HG02571 (cell line): Measurements from ENCODE around the gene BAZ1B.
A peak's percentile ranks its signal among the peaks of the same experiment; 100 is the strongest.
"Not testable (repeated sequence)": the region's sequence is repeated elsewhere in the genome, so short reads cannot be mapped to it uniquely, and the experiment has no call there.

ENCODE experiments used
- ATAC-seq: cut with Tn5 transposase; IDR thresholded peaks from one replicate; pipeline ENCODE4 v1.9.1; 2021; ENCODE audit warnings: mild to moderate bottlenecking, moderate library complexity; ENCODE audit not compliant: unreplicated experiment

BAZ1B gene, protein sequence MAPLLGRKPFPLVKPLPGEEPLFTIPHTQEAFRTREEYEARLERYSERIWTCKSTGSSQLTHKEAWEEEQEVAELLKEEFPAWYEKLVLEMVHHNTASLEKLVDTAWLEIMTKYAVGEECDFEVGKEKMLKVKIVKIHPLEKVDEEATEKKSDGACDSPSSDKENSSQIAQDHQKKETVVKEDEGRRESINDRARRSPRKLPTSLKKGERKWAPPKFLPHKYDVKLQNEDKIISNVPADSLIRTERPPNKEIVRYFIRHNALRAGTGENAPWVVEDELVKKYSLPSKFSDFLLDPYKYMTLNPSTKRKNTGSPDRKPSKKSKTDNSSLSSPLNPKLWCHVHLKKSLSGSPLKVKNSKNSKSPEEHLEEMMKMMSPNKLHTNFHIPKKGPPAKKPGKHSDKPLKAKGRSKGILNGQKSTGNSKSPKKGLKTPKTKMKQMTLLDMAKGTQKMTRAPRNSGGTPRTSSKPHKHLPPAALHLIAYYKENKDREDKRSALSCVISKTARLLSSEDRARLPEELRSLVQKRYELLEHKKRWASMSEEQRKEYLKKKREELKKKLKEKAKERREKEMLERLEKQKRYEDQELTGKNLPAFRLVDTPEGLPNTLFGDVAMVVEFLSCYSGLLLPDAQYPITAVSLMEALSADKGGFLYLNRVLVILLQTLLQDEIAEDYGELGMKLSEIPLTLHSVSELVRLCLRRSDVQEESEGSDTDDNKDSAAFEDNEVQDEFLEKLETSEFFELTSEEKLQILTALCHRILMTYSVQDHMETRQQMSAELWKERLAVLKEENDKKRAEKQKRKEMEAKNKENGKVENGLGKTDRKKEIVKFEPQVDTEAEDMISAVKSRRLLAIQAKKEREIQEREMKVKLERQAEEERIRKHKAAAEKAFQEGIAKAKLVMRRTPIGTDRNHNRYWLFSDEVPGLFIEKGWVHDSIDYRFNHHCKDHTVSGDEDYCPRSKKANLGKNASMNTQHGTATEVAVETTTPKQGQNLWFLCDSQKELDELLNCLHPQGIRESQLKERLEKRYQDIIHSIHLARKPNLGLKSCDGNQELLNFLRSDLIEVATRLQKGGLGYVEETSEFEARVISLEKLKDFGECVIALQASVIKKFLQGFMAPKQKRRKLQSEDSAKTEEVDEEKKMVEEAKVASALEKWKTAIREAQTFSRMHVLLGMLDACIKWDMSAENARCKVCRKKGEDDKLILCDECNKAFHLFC (N-terminal part only)

DNA sequence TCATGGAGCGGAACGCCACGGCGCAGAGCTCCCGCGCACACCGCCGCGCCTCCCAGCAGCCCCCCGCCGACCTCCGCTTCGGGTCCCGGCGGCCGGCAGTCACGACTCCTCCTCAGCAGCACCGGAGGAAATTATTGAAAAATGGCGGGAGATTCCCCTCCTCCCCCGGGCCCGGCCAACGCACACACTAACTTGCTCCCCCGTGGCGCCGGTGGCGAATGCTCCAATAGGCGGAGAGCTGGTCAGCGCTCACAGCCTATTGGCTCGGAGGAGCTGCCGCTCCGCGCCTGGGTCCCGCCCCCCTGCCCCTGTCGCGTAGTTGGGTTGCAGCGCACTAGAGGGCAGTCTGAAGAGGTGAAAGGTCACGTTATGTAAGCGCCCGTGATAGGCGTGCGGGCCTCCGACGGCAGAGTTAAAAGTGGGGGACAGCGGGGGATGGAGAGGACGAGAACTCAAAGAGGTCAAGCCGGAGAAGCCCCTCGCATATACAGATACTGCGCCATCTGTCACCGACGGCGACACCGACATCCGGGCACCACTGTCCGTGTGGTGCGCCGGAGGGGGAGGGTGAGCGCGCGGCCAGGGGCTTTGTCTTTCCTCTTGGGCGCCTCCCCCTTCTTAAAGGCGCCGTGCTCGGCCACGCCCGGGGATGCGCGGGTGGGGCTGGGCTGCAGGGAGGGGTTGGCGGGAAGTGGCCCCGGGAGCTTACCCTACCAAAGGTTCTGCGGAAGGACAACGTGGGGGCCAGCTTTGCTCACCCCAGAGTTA is at the start of gene BAZ1B:
BAZ1B (minus strand) TSS at position 189 of the 768 bp plus-strand sequence. CDS start 360 bp downstream, outside the sequence.
- ATAC-seq, result peak; percentile 87

DNA sequence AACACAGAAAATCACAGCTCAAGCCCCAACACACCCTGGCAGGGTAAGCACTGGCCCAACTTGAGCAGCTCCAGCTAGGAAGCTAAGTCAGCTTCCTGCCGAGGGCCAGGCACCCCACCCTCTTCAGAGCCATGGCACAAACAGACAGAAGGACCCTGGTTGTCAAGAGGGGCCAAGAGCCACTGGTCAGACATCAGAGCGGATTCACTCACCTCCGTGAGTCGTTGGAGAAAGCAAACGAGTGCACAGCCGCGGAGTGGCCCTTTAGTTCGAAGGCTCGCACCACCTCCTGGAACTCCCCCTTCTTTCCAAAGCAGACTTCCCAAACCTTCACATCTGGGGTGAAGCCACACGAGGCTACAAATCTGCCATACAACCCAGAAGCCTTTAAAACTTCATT is 48.9 kb upstream of the BAZ1B start:
- ATAC-seq, result no peak

DNA sequence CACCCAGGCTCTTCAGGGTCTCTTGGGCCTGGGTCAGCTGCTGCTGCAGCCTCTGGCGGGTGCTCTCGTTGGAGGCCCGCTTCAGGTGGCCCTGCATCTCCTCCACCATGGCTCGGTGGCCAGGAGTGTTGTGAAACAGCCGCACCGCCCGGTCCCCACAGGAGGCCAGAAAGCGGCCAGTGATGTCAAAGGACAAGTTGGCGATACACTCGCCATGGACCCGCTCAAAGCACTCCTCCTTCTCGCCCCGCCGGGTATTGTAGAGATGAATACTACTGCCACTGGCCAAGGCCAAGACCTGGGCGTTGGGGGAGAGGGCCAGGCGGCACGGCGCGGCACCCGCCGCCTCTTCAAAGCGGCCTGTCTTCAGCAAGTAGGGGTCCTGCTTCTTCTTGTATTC is 48.4 kb upstream of the BAZ1B start:
- no peak for ATAC-seq

DNA sequence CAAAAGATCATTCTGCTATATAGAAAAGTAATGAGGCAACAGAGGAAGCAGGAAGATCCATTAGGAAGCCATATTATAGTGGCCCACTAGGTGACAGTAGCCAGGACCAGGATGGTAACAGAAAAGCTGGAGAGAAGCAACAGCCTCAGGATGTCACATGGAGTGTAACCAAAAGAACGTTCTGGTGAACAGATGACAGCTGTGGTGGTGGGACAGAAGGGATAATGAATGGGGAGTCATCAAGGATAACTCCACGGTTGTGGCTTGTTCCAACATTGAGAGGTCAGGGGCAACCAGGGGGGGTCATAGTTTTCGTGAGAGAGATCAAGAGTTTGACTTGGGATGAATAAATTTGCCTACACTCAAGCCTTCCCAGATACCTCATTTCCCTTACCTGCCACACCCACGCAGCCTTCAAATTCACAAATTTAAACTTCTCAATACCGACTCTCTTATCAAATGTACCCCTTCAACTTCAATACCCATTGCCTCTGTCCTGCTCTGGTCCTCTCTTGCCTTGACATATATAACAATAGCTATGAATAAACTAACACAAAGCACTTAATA is 47.0 kb upstream of the BAZ1B start:
- no peak for ATAC-seq

DNA sequence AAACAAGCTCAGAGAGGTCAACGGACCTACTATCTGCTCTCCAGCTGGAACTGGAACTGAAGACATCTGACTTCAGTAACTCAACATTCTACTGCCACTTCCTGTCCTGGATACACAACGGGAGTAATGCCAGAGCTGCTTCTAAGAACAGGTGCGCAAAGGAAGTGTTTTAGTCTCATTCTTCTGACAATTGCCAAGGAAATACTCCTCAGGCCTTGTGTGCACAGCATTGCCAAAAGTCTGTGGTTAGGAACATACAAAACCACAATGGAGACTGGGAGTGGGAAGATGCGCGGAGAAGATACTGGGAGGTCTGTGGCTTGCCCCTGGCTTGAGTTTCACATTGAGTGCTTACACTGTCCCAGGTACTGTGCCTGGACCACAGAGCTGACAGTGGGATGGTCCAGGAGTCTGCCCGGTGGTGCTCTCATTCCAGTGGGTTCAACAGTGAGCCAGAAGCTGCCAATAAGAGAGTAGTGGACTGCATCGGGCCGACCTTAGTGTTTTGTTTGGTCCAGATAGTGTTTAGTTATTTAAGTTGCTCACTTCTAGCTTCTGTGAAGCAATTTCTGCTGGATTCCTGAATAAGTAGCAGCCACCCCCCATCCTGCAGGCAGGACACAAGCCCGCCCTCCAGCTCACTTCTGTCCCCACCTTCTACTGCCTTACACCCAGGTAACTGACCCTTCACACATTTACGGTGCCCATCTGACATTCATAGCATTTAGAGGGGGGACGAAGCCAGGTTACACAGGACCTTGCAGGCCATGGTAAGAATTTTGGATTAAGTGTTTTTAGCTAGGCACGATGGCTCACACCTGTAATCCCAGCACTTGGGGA is 46.0 kb upstream of the BAZ1B start:
- ATAC-seq, result no peak

DNA sequence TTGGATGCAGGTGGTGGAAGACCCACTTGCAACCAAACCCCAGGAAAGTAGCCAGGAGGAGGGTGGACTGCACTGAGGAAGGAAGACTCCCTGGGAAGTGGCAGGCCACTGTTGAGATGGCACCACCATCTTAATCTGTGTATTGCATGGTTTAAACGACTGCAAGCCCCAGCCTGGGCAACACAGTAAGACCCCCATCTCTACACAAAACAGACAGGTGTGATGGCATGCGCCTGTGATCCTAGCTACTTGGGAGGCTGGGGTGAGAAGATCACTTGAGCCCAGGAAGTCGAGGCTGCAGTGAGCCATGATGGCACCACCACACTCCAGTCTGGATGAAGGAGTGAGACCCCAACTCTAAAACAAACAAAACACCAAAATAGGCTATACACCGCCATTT is 45.0 kb upstream of the BAZ1B start:
- no peak for ATAC-seq

DNA sequence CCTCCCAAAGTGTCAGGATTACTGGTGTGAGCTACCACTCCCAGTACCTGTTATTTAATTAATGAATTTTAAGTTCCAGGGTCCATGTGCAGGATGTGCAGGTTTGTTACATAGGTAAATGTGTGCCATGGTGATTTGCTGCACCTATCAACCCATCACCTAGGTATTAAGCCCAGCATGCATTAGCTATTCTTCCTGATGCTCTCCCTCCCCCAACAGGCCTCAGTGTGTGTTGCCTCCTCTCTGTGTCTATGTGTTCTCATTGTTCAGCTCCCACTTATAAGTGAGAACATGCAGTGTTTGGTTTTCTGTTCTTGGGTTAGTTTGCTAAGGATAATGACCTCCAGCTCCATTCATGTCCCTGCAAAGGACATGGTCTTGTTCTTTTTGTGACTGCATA is 44.3 kb upstream of the BAZ1B start:
- ATAC-seq, result not testable (repeated sequence)

DNA sequence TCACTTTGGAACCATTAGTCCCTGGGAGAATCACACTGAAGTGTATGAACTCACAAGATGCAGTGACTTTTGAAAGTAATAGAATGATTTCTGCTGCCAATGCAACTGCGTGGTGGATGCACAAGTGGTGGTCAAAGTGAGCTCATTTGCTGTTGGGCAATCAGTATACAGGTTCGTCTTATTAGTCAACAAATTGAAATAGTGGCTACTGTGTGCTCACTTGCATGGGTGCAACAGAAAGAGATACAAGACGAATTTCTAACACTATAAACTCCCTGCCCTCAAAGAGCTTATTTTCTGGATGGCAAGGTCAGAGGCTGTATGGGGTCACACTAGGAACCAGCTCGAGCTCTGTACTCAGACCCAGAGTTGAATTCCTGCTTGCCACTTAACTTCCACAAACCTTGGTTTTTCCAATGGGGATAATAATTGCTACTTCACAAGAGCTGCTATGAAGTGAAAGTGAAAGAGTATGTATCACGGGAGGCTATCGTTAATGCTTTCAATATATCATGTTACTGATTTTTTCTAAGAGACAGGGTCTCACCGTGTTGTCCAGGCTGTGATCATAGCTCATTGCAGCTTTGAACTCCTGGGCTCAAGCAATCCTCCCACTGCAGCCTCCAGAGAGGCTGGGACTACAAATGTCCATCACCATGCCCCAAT is 43.7 kb upstream of the BAZ1B start:
- no peak for ATAC-seq

DNA sequence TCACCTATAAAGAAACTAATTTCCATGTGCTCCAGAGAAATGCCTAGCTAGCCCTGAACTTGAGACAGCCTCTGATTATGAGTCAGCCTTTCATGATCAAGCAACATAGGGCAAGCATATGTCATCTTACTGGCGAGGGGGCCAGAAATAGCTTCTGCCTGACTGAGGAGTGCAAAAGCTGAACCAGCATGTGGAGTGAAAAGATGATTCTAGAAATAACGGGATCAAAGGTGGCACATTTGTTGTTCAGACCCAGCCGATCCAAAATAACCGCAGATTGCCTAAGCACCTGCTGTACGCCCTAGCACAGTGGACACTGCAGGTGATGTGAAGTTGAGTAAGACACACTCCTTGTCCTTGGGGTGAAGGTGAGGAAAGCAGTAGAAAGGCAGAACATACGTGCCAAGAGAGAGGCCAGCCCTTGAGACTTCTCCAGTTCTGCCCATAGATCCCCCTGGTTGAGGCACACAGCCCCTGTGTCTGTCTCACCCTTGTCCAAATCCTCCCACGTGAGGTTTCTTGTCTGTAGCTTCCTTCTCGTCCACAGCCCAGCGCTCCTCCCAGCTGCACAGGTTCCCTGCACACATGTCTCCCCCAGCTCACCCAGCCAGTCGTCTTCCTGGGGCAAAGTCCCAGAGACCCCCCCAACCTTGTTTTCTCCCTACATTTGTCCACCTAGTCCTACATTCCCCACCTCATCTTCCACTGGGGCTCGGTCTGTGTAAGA is 38.2 kb upstream of the BAZ1B start:
- no peak for ATAC-seq

DNA sequence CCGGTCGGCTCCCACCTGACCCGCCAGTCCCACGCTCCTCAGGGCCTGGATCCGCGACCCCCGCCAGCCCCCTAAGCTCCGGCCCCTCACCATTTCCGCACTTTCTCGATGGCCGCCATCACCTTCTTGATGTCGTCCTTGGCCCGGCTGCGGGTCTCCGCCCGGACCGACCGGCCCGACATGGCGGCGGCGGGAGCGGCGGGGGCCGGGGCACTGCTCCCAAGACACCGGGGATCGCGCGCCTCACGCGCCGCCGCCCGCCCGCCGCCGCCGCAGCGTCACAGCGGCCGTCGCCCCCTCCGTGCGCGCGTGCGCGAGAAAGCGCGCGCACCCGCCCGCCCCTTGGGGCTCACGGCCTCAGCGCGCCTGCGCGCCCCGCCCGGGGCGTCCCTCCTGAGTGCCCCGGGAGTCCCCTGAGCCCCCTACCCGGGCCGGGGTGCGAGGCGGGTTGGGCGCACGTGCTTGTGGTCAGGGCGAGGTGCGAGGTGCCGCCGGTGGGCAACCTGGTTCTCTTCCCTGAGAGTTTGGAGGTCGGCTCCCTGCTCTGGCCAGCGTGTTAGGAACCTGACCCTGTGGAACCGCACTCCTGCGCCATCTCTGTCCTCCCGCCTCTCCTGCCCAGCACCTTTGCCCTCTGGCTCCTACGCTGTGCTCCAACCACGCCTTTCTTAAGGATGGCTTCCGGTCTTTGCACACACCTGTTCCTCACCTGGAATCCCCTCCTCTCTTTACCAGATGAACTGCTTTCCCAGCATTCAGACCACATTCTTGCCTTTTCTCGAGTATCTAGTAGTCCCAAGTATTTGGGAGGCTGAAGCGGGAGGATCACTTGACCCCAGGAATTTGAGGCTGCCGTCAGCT is 35.5 kb upstream of the BAZ1B start, which contains the start of gene BCL7B:
BCL7B (minus strand) TSS at position 294 of the 861 bp plus-strand sequence; CDS start at position 182, 112 bp downstream.
- peak; percentile 54 for ATAC-seq

DNA sequence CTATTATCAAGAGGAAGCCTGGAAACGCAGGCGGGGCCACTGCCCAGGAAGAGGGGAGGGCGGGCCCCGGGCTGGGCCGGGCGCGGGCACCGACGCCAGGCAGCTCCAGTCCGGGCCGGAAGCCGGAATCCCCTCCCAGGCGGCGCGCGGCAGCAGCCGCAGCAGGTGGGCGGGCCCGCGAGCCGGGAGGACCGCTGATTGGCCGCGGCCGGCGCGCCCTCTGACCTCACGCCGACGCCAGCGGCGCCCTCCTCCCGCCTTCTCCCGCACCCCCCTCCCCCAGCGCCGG is 35.0 kb upstream of the BAZ1B start:
- ATAC-seq, result peak; percentile 77

DNA sequence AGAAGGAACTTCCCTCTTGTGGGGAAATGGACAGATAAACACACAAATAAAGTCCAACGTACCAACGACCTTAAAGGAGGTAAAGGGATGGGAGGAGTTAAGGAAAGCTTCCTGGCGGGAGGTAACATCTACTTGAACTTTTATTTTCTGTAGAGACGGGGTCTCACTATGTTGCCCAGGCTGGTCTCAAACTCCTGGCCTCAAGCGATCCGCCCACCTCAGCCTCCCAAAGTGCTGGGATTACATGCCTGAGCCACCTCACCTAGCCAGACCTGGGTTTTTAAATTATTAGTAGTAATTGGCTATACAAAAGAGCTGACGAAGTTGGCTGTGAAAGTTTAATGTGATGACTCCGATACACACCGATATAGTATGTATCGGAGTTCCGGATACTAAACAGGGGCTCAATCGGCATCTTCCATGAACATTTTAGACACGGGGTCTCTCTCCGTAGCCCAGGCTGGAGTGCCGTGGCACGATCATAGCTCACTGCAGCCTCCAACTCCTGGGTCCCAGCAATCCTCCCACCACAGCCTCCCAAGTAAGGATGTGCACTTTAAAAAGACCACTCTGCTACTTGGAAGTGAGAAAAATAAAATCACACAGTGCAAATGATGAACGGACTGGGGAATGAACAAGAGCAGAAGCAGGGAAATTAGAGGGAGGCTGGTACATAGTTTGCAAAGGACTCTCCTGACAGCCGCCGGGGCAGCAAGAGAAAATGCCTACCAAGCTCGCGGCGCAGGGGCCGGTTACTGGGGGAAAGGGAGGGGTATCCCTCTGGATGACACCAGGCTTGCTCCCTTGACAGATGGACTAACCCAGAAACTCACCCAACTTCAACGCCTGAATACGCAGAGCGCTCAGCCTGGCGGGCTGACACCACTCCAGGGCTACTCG is 34.4 kb upstream of the BAZ1B start:
- ATAC-seq, result no peak

DNA sequence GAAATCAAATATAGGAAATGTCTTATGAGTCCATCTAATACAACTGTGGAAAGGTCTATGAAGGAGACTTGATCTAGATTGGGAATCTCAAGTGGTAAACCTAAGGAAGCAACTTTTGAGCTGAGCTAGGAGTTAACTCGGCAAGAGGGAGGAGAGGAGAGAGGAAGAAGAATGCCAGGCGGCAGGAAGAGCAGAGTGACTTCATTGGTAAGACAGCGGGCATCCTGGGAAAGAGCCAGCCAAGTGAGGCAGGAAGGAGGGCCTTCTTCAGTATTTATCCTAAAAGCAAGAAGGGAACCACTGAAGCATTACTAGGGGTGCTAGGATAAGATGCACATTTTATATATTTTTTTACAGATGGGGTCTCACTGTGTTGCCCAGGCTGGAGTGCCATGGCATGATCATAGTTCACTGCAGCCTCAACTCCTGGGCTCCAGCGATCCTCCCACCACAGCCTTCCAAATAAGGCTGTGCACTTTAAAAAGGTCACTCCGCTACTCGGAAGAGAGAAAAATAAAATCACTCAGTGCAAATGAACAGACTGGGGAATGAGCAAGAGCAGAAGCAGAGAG is 33.4 kb upstream of the BAZ1B start:
- no peak for ATAC-seq

DNA sequence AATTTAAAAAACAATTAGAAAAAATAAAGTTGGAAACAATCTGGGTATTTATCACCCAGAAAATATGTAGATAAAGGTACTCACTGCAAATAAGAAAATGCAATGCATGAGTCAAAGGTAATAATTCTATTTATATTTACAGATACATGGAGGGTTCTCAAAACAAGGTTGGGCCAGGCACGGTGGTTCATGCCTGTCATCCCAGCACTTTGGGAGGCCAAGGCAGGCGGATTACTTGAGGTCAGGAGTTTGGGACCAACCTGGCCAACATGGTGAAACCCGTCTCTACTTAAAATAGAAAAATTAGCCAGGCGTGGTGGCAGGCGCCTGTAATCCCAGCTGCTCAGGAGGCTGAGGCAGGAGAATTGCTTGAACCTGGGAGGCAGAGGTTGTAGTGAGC is 28.0 kb upstream of the BAZ1B start:
- not testable (repeated sequence) for ATAC-seq

DNA sequence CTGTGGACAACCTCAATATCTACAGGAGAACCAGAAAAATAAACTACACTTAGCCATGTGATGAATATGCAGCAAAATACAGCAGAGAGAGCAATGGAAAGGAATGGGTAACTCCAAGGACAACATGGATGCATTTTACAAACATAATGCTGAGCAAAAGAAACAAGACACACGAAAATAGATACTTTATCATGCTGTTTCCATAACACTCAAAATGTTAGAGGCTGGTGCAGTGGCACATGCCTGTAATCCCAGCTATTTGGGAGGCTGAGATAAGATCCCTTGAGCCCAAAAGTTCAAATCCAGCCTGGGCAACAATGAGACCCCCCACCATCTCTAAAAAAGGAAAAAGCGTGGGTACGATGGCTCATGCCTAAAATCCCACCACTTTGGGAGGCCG is 27.1 kb upstream of the BAZ1B start:
- ATAC-seq, result no peak

DNA sequence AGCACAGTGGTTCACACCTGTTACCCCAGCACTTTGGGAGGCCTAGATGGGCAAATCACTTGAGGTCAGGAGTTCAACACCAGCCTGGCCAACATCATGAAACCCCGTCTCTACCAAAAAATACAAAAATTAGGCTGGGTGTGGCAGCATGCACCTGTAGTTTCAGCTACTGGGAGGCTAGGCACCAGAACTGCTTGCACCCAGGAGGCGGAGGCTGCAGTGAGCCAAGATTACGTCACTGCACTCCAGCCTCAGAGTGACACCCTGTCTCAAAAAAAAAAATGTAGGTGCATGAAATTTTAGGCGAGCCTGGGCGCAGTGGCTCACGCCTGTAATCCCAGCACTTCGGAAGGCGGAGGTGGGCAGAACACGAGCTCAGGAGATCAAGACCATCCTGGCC is 25.7 kb upstream of the BAZ1B start:
- no peak for ATAC-seq
